PC-3 (cell line): ENCODE measurements around the gene LGALS9. TPM values are rescaled to one million over a fixed set of nuclear protein-coding genes. Genes with fewer than 3 reads are reported as not detected.

Experiments
- ATAC-seq: fragments of 200-7000 bp; cut with Tn5 transposase; 2 replicates; pipeline ENCODE4 v1.9.1; 2020; ENCODE audit warnings: mild to moderate bottlenecking, moderate library complexity
- BruUV-seq: library from RNA; stranded (reverse); fragments of 400-500 nt; replicated peaks from 2 replicates; lab custom pipeline; 2021; lab: Mats Ljungman, UMichigan
- CTCF ChIA-PET: fragments of 300-600 bp; sonication (Branson Sonifier 250); formaldehyde crosslinking; loops from one replicate; lab custom pipeline; 2022; ENCODE audit warnings: antibody characterized with exemption; lab: Charles Lee
- POLR2A ChIA-PET: fragments of 300-600 bp; sonication (Branson Sonifier 250); formaldehyde crosslinking; loops from one replicate; lab custom pipeline; 2022; ENCODE audit warnings: antibody characterized with exemption; ENCODE audit not compliant: unreplicated experiment; lab: Charles Lee
- DNase-seq: peaks from one replicate; pipeline ENCODE4 v3.0.0-alpha.2; 2015
- H2AFZ ChIP-seq: fragments of 300-600 bp; sonication (generic); 2 replicates; pipeline ENCODE4 v1.6.0; 2016; ENCODE audit warnings: antibody characterized with exemption, low read length
- H3F3A ChIP-seq: fragments of 300-600 bp; sonication (generic); one replicate; pipeline ENCODE4 v1.6.0; 2017; ENCODE audit warnings: antibody characterized with exemption, low read length, control low read depth, mild to moderate bottlenecking; ENCODE audit not compliant: unreplicated experiment
- H3K27ac ChIP-seq: fragments of 300-600 bp; sonication (generic); 2 replicates; pipeline ENCODE4 v1.5.1; 2016; ENCODE audit warnings: mild to moderate bottlenecking, low read length
- H3K27me3 ChIP-seq: fragments of 300-600 bp; sonication (generic); 2 replicates; pipeline ENCODE4 v1.6.1; 2016; ENCODE audit warnings: low read length, mixed read lengths
- H3K36me3 ChIP-seq: fragments of 300-600 bp; sonication (generic); 2 replicates; pipeline ENCODE4 v1.6.1; 2016; ENCODE audit warnings: low read depth, mixed run types, low read length, mixed read lengths
- H3K4me1 ChIP-seq: fragments of 300-600 bp; sonication (generic); 2 replicates; pipeline ENCODE4 v1.5.1; 2016; ENCODE audit warnings: low read length; ENCODE audit not compliant: insufficient read depth
- H3K4me2 ChIP-seq: fragments of 300-600 bp; sonication (generic); 2 replicates; pipeline ENCODE4 v1.6.0; 2016; ENCODE audit warnings: low read length
- H3K4me3 ChIP-seq: fragments of 300-600 bp; sonication (generic); 2 replicates; pipeline ENCODE4 v1.5.1; 2016; ENCODE audit warnings: mild to moderate bottlenecking, low read length, mixed read lengths
- H3K79me2 ChIP-seq: fragments of 300-600 bp; sonication (generic); 2 replicates; pipeline ENCODE4 v1.6.1; 2017; ENCODE audit warnings: low read length, mixed read lengths
- H3K9ac ChIP-seq: fragments of 300-600 bp; sonication (generic); 2 replicates; pipeline ENCODE4 v1.6.0; 2016; ENCODE audit warnings: mild to moderate bottlenecking, low read length
- H3K9me2 ChIP-seq: fragments of 300-600 bp; sonication (generic); replicated peaks from 2 replicates; pipeline ENCODE4 v1.6.1; 2016; ENCODE audit warnings: mixed run types, low read length, mixed read lengths
- H3K9me3 ChIP-seq: fragments of 300-600 bp; sonication (generic); 2 replicates; pipeline ENCODE4 v1.6.1; 2016; ENCODE audit warnings: low read length, mixed read lengths
- H4K20me1 ChIP-seq: fragments of 300-600 bp; sonication (generic); 2 replicates; pipeline ENCODE4 v1.6.1; 2016; ENCODE audit warnings: low read length, mixed read lengths
- CTCF ChIP-seq: fragments of 300-600 bp; sonication (generic); conservative IDR thresholded peaks from 2 replicates; pipeline ENCODE4 v1.5.1; 2017; ENCODE audit warnings: antibody characterized with exemption, low read depth, mild to moderate bottlenecking, low read length
- EZH2 ChIP-seq: fragments of 300-600 bp; sonication (generic); IDR thresholded peaks from one replicate; pipeline ENCODE4 v1.6.1; 2017; ENCODE audit warnings: antibody characterized with exemption, mild to moderate bottlenecking, low read length; ENCODE audit not compliant: unreplicated experiment
- EZH2phosphoT487 ChIP-seq: fragments of 300-600 bp; sonication (generic); IDR thresholded peaks from 2 replicates; pipeline ENCODE4 v1.6.1; 2018; ENCODE audit warnings: mild to moderate bottlenecking, antibody characterized with exemption, low read length, borderline replicate concordance
- intact Hi-C: fragments of 100-400 bp; cut with micrococcal nuclease; formaldehyde crosslinking; loops from 2 replicates; pipeline ENCODE4 v1.9.0; 2023
- total RNA-seq: library from RNA; depleted of rRNA; stranded (reverse); fragments of >200 nt; gene quantifications from 2 replicates; pipeline ENCODE4 v1.2.3, GENCODE V29; 2014

Gene LGALS9
- total RNA-seq, 1 experiment from 2014 or later = 1.1 TPM

DNA sequence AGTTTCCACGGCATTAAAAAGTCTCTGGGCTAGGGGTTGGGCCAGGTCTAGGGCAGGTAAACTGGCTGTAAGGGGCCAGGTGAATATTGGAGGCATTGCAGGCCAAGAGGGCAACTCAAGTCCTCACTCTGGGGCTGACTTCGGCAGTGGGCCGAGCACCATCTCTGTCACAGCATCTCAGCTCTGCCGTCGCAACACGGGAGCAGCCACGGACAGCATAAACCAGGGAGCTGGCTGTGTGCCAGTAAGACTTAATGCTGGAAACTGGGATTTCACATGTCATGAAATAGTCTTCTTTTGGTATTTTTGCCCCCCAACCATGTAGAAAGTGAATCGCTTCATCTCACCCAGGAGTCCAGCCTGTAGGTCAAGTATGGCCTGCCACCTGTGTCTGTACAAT lies 12.6 kb upstream of the LGALS9 start:
- no peak for ATAC-seq
- H2AFZ ChIP-seq = no peak overlapping the region
- H3K4me3 ChIP-seq = no peak overlapping the region
- no peaks in the 10 kb centered on the region for H3F3A ChIP-seq
- no peak overlapping the region for H3K9ac ChIP-seq
- H3K4me2 ChIP-seq = no peak overlapping the region
- no peaks in the 10 kb centered on the region for H3K79me2 ChIP-seq
- ChIA-PET POLR2A (no interaction called here), CTCF (no interaction called here)
- intact Hi-C loops = no loop called here
- TF ChIP-seq EZH2phosphoT487 = no peak
- TF ChIP-seq CTCF = no peak
- no peak for TF ChIP-seq EZH2
- H3K27ac ChIP-seq = no peak overlapping the region
- BruUV-seq = no TSS peak
- H3K27me3 ChIP-seq = no peaks in the 10 kb centered on the region
- no peaks in the 10 kb centered on the region for H3K9me2 ChIP-seq
- H3K4me1 ChIP-seq = no peaks in the 10 kb centered on the region
- no peaks in the 10 kb centered on the region for H4K20me1 ChIP-seq
- DNase-seq = no peak
- H3K36me3 ChIP-seq = no peaks in the 10 kb centered on the region
- H3K9me3 ChIP-seq = no peaks in the 10 kb centered on the region

DNA sequence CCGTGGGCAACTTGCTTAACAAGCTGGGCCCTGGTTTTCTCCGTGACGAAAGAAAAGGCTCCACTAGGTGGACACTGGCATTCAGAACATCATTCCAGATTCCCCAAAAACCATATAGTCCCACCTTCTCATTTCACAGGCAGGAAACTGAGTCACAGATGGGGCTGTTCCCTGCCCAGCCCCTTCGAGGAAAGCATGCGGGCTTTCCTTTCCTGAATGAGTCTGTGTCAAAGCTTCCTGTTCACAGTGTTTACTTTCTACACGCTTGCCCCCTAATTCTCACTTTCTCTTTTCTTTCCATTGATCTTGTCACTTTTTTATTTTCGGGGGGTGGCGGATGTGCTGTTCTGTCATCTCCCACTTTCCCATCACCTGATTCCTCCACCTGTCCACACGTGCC lies 10.3 kb upstream of the LGALS9 start:
- Histone ChIP-seq H3K36me3 (no peaks in the 10 kb centered on the region), H3K9me2 (no peaks in the 10 kb centered on the region), H3K4me2 (no peak overlapping the region), H3K79me2 (no peaks in the 10 kb centered on the region), H3K4me1 (no peaks in the 10 kb centered on the region), H3K27me3 (no peaks in the 10 kb centered on the region), H3K27ac (no peak overlapping the region), H2AFZ (no peak overlapping the region), H4K20me1 (no peaks in the 10 kb centered on the region), H3K4me3 (no peak overlapping the region), H3K9me3 (no peaks in the 10 kb centered on the region), H3F3A (no peaks in the 10 kb centered on the region), H3K9ac (no peak overlapping the region)
- no TSS peak for BruUV-seq
- CTCF ChIA-PET = no interaction called here
- ATAC-seq (no peak), DNase-seq (no peak)
- intact Hi-C loops = no loop called here
- POLR2A ChIA-PET = no interaction called here
- TF ChIP-seq EZH2 = no peak
- no peak for TF ChIP-seq CTCF
- no peak for TF ChIP-seq EZH2phosphoT487

GRCh38 chr17:27621536-27621935 lies 9.5 kb upstream of the LGALS9 start:
- Histone ChIP-seq H3K27ac (no peak overlapping the region), H4K20me1 (no peaks in the 10 kb centered on the region), H3K36me3 (no peaks in the 10 kb centered on the region), H3K4me1 (no peaks in the 10 kb centered on the region), H3K4me3 (no peak overlapping the region), H2AFZ (no peak overlapping the region), H3K9me3 (no peaks in the 10 kb centered on the region), H3F3A (no peaks in the 10 kb centered on the region), H3K9me2 (no peaks in the 10 kb centered on the region), H3K79me2 (no peaks in the 10 kb centered on the region), H3K9ac (no peak overlapping the region), H3K27me3 (no peaks in the 10 kb centered on the region), H3K4me2 (no peak overlapping the region)
- CTCF ChIA-PET = no interaction called here
- intact Hi-C loops = no loop called here
- BruUV-seq = no TSS peak
- POLR2A ChIA-PET = no interaction called here
- DNase-seq = no peak
- no peak for ATAC-seq
- TF ChIP-seq EZH2 = no peak
- no peak for TF ChIP-seq CTCF
- TF ChIP-seq EZH2phosphoT487 = no peak
